Stimulated activated CD8-positive, alpha-beta memory T cell treated with anti-CD3 and anti-CD28 coated beads, Interleukin-4, amount 100 ng/mL, for 24 hours (primary cell): Measurements from ENCODE around the gene MCF2L.
A peak's percentile ranks its signal among the peaks of the same experiment; 100 is the strongest.
"Not testable (repeated sequence)": the region's sequence is repeated elsewhere in the genome, so short reads cannot be mapped to it uniquely, and the experiment has no call there.

Experiments
- DNase-seq: peaks from one replicate; pipeline ENCODE4 v3.0.0-alpha.2; 2020; ENCODE audit warnings: low read depth

Gene MCF2L, protein sequence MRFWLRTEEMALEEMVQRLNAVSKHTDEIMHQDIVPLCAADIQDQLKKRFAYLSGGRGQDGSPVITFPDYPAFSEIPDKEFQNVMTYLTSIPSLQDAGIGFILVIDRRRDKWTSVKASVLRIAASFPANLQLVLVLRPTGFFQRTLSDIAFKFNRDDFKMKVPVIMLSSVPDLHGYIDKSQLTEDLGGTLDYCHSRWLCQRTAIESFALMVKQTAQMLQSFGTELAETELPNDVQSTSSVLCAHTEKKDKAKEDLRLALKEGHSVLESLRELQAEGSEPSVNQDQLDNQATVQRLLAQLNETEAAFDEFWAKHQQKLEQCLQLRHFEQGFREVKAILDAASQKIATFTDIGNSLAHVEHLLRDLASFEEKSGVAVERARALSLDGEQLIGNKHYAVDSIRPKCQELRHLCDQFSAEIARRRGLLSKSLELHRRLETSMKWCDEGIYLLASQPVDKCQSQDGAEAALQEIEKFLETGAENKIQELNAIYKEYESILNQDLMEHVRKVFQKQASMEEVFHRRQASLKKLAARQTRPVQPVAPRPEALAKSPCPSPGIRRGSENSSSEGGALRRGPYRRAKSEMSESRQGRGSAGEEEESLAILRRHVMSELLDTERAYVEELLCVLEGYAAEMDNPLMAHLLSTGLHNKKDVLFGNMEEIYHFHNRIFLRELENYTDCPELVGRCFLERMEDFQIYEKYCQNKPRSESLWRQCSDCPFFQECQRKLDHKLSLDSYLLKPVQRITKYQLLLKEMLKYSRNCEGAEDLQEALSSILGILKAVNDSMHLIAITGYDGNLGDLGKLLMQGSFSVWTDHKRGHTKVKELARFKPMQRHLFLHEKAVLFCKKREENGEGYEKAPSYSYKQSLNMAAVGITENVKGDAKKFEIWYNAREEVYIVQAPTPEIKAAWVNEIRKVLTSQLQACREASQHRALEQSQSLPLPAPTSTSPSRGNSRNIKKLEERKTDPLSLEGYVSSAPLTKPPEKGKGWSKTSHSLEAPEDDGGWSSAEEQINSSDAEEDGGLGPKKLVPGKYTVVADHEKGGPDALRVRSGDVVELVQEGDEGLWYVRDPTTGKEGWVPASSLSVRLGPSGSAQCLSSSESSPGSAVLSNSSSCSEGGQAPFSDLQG

DNA sequence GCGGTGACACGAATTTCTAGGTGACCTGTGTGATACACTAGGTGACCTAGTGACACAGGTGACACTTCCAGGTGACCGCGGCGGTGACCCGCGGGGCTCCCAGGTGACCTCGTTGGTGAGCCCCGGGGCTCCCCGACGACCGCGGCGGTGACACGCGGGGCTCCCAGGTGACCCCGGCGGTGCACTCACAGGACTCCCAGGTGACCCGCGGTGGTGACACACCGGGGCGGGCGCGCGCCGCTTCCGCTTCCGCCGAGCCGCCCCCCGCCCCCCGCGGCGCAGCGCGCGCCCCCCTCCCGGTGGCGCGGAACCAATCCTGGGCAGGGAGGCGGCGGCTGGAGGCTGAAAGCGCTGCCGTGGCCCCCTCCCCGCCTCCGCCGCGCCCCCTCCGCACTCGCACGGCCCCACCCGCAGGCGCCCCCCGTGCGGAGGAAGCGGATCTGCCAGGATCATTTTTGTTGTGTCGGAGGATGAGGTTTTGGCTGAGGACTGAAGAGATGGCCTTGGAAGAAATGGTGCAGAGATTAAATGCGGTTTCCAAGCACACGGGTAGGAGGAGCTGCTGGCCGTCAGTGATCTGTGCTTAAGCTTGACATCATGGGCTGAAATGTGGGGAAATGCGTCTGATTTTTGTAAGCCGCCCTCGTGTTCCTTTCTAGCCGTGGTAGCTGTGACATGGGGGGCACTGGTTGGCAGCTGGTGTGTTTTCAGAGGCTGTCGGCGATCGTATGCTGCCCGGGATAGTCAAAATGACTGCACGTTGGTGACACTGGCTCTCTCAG, at the start of gene MCF2L:
Gene MCF2L, plus strand, starts transcription at position 305 of the 782 bp plus-strand sequence. Its CDS starts 166 bp downstream, at position 471.
- DNase-seq: peak; percentile 41

DNA sequence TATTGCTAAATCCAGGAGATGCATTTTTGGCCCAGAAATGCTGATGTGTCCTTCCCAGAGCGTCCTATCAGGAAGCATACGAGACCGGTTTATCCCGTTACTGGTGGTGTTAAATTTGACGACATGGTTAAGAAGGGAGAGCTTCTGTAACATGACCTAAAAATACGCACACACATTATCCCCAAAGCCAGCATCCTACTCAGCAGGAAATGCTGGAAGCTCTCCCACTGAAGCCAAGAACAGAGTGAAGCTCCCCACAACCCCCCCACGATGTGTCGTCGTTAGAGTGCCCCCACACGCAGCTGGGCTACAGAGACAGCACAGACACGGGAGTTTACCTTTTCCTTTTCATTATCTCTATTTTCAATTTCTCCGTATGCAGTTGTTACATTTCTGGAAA, 45.1 kb upstream of the MCF2L start:
- no peak for DNase-seq

DNA sequence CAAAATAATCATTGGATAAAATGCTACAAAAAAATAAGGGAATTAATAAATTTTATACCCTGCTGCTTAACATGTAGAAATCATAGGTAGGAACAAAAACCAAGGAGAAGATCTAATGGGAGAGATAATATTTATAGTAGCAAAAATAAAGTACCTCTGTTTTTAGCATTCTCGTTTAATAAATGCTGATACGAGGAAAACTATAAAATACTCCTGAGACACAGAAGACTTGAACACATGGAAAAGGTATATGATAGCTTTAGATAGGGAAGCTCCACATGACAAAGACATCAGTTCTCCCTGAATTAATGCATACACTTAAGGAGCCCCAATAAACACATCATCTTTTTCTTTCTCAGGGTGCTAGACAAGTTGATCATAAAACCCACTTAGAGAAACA, 44.6 kb upstream of the MCF2L start:
- DNase-seq: no peak

GRCh38 chr13:112926003-112926402, 43.0 kb upstream of the MCF2L start:
- no peak for DNase-seq

DNA sequence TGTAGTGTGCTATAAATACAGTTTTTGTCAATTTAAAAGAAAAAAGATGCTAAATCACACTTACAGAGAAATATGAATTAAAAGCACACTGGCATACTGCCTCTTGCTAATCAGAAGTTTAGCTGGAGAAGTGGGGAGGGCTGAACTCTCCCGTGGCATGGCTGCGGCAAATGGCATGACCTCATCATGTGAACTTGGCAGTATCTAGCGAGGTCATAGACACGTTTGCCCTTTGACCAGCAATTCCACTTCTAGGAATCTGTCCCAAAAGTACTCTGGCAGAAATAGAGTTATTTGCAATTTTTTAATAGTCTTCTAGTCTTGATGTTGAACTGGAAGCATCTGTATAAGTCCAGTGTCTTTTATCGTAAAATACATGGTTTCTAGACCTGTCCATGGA, 42.0 kb upstream of the MCF2L start:
- DNase-seq: no peak

DNA sequence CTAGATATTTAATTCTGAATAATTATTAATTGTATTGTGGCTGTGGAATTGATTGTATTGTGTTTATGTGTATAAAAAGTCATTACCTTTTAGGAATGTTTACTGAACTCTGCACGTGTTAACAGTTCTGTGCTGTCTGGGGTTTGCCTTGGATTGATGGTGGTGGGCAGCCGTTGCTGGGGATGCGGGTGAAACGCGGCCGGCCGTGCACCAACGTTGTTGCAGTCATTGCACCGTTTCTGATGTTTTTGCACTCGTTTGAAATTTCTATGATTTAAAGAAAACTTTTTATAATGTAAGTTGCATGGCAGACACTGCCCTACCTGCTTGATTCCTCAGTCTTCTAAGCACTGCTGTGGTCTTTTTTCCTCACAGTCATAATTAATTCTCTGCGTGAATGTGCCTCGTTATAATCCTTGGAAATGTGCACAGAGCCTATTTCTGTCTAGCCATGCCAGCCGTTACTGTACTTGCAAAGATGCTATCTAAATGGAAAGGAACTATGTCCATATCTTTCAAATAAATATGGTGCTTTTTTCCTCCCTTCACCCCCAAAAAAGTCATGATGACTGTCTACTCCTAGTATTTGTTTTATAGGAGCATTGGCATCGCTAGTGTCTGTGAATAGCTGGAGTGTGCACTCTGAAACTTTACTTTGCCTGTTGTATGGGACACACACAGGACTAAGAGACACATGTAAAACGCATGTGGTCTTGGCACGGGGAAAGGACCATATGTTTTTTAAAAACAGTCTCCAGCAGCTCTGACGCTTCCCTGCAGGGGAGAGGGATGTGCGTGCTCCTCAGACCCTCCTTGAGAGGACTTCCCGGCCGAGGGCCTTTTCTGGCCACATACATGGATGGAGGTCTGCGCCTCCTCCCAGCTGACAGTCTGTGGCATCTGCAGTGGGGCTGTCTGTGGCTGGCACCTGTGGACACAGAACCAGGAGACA, 40.7 kb upstream of the MCF2L start:
- DNase-seq: no peak

- DNase-seq: no peak
Measured at GRCh38 chr13:112928972-112929782, 39.8 kb upstream of the MCF2L start.

DNA sequence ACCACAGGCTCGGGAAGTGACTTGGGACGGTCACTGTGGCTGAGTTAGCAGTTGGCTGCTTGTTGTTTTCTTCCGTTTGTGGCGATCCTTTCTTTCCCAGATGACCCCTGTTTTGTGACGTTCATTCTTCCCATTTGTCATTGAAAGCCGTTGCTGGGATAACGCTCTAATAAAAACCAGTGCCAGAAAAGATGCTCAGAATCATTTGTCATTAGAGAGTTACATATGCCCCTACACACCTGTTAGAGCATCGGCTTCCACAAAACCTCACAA, 39.3 kb upstream of the MCF2L start:
- DNase-seq: no peak

DNA sequence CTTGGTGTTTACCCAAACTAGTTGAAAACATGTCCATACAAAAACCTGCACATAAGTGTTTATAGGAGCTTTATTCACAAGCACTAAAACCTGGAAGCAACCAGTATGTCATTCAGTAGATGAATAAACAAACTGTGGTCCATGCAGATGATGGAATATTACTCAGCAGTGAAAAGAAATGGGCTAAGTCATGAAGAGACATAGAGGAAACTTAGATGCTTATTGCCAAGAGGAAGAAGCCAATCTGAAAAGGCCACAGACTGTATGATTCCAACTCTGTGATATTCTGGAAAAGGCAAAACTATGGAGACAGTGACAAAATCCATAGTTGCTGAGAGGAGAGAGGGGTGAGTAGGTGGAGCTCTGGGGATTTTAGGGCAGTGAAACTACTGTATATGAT, 38.8 kb upstream of the MCF2L start:
- no peak for DNase-seq

- DNase-seq: no peak
Measured at GRCh38 chr13:112931028-112931934, 37.7 kb upstream of the MCF2L start.

- no peak for DNase-seq
Measured at GRCh38 chr13:112932971-112933370, 36.0 kb upstream of the MCF2L start.

DNA sequence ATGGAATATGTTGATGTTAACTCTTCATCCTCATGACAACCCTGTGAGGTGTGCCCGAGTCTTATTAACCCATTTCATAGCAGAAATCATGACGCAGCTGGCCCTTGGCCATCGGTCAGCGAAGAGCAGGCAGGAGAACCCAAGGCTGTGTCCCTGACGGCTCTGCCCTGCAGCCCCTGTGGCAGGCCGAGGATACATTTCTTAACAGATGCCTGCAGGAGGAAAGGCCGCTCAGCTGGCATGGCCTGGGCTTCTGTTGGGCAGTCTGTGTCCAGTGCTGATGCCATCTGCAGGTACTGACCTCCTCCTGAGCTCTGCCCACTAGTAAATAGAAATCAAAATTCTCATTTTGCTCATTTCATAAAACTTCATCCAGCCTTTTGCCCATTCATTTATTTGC, 35.4 kb upstream of the MCF2L start:
- DNase-seq: no peak

- DNase-seq: no peak
Measured at GRCh38 chr13:112934078-112934477, 34.9 kb upstream of the MCF2L start.

DNA sequence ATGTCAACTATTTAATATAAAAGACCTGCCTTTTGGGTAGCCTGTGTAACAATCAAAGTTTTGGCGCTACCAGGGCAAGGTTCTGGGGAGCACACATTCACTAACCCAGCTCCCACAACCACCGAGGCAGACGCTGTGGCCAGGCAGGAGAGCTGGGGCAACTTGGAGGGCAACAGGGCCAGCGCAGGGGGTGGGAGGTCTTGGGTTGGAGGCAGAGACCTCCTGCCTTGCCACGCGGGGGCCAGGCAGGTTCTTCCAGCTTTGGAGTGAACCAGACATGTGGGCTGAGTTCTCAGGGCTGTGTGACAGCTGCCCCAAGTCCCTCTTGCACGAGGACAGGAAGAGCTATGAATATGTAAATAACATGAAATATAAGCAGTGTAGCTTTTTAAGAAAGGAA, 30.3 kb upstream of the MCF2L start:
- no peak for DNase-seq

- DNase-seq: no peak
Measured at GRCh38 chr13:112940236-112940635, 28.8 kb upstream of the MCF2L start.

DNA sequence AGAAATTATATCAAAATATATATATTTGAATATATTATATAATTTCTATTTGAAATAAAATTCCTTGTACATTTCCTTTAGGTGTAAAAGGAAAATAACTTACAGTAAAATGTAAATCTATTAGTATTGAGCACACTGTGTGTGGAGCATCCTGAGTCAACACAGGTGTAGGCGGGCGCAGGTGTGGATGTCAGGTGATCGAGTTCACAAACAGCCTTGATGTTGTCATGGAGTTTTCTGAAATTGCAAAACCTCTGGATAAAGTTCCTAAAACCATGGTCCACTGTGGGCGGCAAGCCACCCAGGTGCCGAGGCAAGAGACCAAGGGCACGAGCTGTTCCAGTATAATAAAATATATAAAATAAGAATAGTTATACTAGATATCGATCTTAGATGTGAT, 27.7 kb upstream of the MCF2L start:
- DNase-seq: no peak

- not testable (repeated sequence) for DNase-seq
Measured at GRCh38 chr13:112941765-112942164, 27.2 kb upstream of the MCF2L start.

GRCh38 chr13:112942689-112943308, 26.2 kb upstream of the MCF2L start:
- peak; percentile 95 for DNase-seq
